Keratinocyte (primary cell): ENCODE measurements around the gene HTR5A.

Experiments used
- EZH2 ChIP-seq: IDR thresholded peaks from one replicate; pipeline ENCODE4 v1.6.1; 2012; ENCODE audit warnings: inconsistent platforms, mild to moderate bottlenecking, low read length, moderate library complexity
- TF ChIP-seq, protein P1 (sequence below), 3 experiments: IDR thresholded peaks in 1 of 3; conservative IDR thresholded peaks in 1 of 3; optimal IDR thresholded peaks in 1 of 3; 2 replicates in 2 of 3; 3 replicates in 1 of 3; pipeline versions ENCODE3 to v1.5.1; 2011; ENCODE audit warnings: low read length in 3 of 3, mild to moderate bottlenecking in 3 of 3, moderate library complexity in 2 of 3, control low read depth in 1 of 3, inconsistent platforms in 1 of 3; ENCODE audit not compliant: insufficient read depth in 2 of 3; ENCODE audit errors: extremely low read depth in 1 of 3

DNA sequence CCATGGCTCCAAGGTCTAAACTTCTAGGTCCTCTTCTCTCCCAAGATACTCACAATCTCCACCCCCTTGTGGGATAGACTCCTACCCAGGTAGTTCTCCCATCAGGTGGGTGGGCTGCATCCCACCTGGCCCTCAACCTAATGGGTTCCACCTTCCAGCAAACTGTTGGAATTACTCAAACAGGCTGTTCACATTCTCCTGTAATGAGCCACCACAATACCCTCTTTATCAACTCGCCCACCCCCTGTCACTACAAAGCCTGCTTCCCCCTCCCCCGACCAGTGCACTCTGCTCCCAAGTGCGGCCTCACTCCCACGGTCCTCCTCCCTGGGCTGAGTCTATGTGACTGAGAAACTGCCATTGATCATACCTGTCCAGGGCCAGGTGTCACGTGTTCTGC lies 10.4 kb upstream of the HTR5A start:
- TF ChIP-seq, protein P1, sequence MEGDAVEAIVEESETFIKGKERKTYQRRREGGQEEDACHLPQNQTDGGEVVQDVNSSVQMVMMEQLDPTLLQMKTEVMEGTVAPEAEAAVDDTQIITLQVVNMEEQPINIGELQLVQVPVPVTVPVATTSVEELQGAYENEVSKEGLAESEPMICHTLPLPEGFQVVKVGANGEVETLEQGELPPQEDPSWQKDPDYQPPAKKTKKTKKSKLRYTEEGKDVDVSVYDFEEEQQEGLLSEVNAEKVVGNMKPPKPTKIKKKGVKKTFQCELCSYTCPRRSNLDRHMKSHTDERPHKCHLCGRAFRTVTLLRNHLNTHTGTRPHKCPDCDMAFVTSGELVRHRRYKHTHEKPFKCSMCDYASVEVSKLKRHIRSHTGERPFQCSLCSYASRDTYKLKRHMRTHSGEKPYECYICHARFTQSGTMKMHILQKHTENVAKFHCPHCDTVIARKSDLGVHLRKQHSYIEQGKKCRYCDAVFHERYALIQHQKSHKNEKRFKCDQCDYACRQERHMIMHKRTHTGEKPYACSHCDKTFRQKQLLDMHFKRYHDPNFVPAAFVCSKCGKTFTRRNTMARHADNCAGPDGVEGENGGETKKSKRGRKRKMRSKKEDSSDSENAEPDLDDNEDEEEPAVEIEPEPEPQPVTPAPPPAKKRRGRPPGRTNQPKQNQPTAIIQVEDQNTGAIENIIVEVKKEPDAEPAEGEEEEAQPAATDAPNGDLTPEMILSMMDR (optimal IDR thresholded peaks at IDR 0.05 in 1 of 3, IDR thresholded peaks at IDR 0.05 in 1 of 3, conservative IDR thresholded peaks at IDR 0.05 in 1 of 3; ENCODE audit: extremely low read depth in 1 of 3, insufficient read depth in 2 of 3, low read length in 3 of 3) = no peak
- no peak for TF ChIP-seq EZH2
